HepG2 (cell line): ENCODE results near the gene PDE4DIP.
"Not testable (repeated sequence)": the region's sequence is repeated elsewhere in the genome, so short reads cannot be mapped to it uniquely, and the experiment has no call there.

Experiments
- CBFB ChIP-seq: sonication (generic); formaldehyde crosslinking; IDR thresholded peaks from 2 replicates; pipeline ENCODE4 v1.4.0; 2020; ENCODE audit warnings: missing genetic modification reagents
- CBX5 ChIP-seq: sonication (generic); formaldehyde crosslinking; IDR thresholded peaks from 2 replicates; pipeline ENCODE4 v1.4.0; 2020; ENCODE audit warnings: missing genetic modification reagents, borderline replicate concordance
- CTCF ChIP-seq: sonication (generic); formaldehyde crosslinking; IDR thresholded peaks from 2 replicates; pipeline ENCODE4 v1.5.0; 2020; ENCODE audit warnings: mild to moderate bottlenecking, missing genetic modification reagents, moderate library complexity
- KLF13 ChIP-seq: sonication (generic); formaldehyde crosslinking; IDR thresholded peaks from 2 replicates; pipeline ENCODE4 v1.4.0; 2020; ENCODE audit warnings: mild to moderate bottlenecking, missing genetic modification reagents
- MYC ChIP-seq: sonication (generic); formaldehyde crosslinking; IDR thresholded peaks from 2 replicates; pipeline ENCODE4 v1.9.0; 2021; ENCODE audit warnings: missing genetic modification reagents, borderline replicate concordance
- NBN ChIP-seq: fragments of 450-650 bp; conservative IDR thresholded peaks from 2 replicates; pipeline ENCODE4 v1.6.1; 2017
- POLR2A ChIP-seq, 2 experiments: IDR thresholded peaks; 2 replicates each; pipeline ENCODE4 v1.6.1; 2011; ENCODE audit warnings: low read depth in 2 of 2, low read length in 2 of 2, mild to moderate bottlenecking in 1 of 2, moderate library complexity in 1 of 2; ENCODE audit not compliant: insufficient read depth in 1 of 2
- SAFB2 ChIP-seq: sonication (generic); formaldehyde crosslinking; IDR thresholded peaks from 2 replicates; pipeline ENCODE4 v1.5.1; 2020; ENCODE audit warnings: missing genetic modification reagents, low read depth, mild to moderate bottlenecking, borderline replicate concordance
- ZBTB40 ChIP-seq, 2 experiments: fragments of 450-650 bp in 1 of 2; sonication (generic) in 1 of 2; formaldehyde crosslinking in 1 of 2; IDR thresholded peaks; 2 replicates each; pipeline versions ENCODE4 v1.6.1 to v1.8.0; 2016 to 2022; ENCODE audit warnings: antibody characterized with exemption in 1 of 2, mild to moderate bottlenecking in 1 of 2, missing genetic modification reagents in 1 of 2
- ZNF253 ChIP-seq: sonication (generic); formaldehyde crosslinking; IDR thresholded peaks from 2 replicates; pipeline ENCODE4 v1.8.0; 2022; ENCODE audit warnings: mild to moderate bottlenecking, missing genetic modification reagents, borderline replicate concordance
- ZNF274 ChIP-seq: sonication (generic); formaldehyde crosslinking; IDR thresholded peaks from 2 replicates; pipeline ENCODE4 v1.5.1; 2020; ENCODE audit warnings: mild to moderate bottlenecking, missing genetic modification reagents
- TF ChIP-seq, protein P1 (sequence below): sonication (generic); formaldehyde crosslinking; IDR thresholded peaks from 2 replicates; pipeline ENCODE4 v1.4.0; 2020; ENCODE audit warnings: low read depth, missing genetic modification reagents

DNA sequence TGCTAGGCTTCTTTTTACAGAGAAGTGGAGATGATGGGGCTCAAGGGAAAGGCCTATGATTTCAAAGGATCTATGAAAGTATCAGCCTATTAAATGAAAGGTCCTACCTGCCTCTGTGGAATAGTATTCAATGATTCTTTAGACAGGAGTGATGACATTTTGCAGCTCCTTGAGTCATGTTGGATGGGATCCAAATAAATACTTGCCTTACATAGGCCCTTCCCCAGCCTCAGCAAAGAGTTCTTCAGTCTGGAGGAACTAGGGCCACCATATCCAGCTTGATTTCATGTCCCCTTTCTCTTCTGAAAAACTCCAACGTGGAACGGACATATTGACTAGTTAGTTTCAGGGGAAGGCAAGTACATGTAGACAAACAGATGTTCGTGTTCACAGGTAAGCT, 171.3 kb downstream of the PDE4DIP start:
- not testable (repeated sequence) for TF ChIP-seq ZNF253 (CRISPR knock-in tag); CTCF (CRISPR knock-in tag); KLF13 (CRISPR knock-in tag); NBN; CBFB; MYC (CRISPR knock-in tag); ZBTB40 (IDR thresholded peaks at IDR 0.05); ZBTB40 (CRISPR knock-in tag; IDR thresholded peaks at IDR 0.05); ZNF274 (CRISPR knock-in tag); SAFB2 (CRISPR knock-in tag); POLR2A (IDR thresholded peaks at IDR 0.05; ENCODE audit: insufficient read depth in 1 of 2, low read depth in 2 of 2, low read length in 2 of 2); CBX5
- TF ChIP-seq, protein P1, sequence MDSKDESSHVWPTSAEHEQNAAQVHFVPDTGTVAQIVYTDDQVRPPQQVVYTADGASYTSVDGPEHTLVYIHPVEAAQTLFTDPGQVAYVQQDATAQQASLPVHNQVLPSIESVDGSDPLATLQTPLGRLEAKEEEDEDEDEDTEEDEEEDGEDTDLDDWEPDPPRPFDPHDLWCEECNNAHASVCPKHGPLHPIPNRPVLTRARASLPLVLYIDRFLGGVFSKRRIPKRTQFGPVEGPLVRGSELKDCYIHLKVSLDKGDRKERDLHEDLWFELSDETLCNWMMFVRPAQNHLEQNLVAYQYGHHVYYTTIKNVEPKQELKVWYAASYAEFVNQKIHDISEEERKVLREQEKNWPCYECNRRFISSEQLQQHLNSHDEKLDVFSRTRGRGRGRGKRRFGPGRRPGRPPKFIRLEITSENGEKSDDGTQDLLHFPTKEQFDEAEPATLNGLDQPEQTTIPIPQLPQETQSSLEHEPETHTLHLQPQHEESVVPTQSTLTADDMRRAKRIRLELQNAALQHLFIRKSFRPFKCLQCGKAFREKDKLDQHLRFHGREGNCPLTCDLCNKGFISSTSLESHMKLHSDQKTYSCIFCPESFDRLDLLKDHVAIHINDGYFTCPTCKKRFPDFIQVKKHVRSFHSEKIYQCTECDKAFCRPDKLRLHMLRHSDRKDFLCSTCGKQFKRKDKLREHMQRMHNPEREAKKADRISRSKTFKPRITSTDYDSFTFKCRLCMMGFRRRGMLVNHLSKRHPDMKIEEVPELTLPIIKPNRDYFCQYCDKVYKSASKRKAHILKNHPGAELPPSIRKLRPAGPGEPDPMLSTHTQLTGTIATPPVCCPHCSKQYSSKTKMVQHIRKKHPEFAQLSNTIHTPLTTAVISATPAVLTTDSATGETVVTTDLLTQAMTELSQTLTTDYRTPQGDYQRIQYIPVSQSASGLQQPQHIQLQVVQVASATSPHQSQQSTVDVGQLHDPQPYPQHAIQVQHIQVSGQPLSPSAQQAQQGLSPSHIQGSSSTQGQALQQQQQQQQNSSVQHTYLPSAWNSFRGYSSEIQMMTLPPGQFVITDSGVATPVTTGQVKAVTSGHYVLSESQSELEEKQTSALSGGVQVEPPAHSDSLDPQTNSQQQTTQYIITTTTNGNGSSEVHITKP (CRISPR knock-in tag) = not testable (repeated sequence)
